HTERT RPE-1 (cell line): ENCODE measurements around the gene CD58.
"Not testable (repeated sequence)": the region's sequence is repeated elsewhere in the genome, so short reads cannot be mapped to it uniquely, and the experiment has no call there.

Experiments
- in situ Hi-C: fragments of 300-500 bp; cut with MboI; formaldehyde crosslinking; loops from 4 replicates; pipeline ENCODE4 v1.14.3; 2020; ENCODE audit warnings: low sequenced_read_pairs

CD58 gene, protein sequence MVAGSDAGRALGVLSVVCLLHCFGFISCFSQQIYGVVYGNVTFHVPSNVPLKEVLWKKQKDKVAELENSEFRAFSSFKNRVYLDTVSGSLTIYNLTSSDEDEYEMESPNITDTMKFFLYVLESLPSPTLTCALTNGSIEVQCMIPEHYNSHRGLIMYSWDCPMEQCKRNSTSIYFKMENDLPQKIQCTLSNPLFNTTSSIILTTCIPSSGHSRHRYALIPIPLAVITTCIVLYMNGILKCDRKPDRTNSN

DNA sequence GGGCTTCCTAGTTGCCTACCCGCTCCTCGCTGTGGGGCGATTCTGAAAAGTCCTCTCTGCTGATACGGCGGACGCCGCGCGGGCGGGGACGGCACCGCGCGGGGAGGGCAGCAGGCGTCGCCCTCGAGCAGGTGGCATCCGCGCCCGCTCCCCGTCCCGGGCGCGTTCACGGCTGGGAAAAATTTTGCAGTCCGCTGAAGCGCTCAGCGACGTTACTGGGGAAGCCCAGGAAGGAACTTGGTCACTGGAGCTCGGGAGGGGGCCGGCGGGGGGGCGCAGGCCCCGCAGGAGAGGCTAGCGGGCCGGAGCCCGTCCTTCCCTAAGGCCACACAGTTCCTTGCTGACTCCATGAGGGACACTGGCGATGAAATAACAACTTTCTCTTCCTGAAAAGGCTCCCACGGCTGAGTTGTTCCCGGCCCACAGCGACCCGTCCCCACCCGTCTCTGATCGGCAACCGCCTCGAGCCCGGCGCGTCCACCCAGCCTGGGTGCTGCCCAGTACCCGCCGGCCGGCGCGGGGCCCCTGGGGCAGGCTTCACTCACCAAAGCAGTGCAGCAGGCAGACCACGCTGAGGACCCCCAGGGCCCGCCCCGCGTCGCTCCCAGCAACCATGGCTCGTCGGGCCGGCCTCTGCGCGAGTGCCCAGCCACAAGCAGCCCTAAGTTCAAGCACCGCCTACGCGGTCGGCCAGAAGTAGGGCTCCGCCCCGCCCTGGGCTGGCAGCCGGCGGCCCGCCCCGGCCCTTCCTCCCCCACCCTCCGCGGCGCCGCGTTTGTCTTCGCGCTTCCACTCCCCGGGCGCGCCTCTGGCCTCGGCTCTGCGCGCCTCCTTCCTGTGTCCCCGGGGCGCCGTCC is at the start of gene CD58:
CD58 (minus strand) TSS at position 669 of the 857 bp plus-strand sequence; CDS start at position 615, 54 bp downstream.
- in situ Hi-C loops, result no loop called here

- in situ Hi-C loops, result not testable (repeated sequence)
Measured at GRCh38 chr1:116620392-116620791, 49.6 kb upstream of the CD58 start.

- in situ Hi-C loops, result not testable (repeated sequence)
Measured at GRCh38 chr1:116619106-116619505, 48.3 kb upstream of the CD58 start.

DNA sequence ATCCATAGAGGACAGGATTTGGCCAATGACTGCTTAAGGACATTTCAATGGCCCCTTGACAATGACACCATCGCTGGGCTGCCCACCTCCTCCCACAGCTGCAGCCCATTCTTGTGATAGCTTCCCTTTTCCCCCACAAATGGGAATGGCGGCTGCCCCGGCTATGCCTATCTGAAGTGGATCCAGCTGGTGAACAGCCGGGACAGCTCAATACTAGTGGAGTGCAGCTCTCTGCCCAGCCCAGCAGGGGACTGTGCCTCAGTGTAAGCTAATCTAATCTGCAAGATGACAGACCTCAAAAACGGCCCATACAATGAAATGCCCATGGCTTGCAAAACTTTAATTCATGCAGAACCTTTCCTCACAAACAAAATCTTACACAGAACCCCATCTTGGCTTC is 47.0 kb upstream of the CD58 start:
- in situ Hi-C loops, result not testable (repeated sequence)

DNA sequence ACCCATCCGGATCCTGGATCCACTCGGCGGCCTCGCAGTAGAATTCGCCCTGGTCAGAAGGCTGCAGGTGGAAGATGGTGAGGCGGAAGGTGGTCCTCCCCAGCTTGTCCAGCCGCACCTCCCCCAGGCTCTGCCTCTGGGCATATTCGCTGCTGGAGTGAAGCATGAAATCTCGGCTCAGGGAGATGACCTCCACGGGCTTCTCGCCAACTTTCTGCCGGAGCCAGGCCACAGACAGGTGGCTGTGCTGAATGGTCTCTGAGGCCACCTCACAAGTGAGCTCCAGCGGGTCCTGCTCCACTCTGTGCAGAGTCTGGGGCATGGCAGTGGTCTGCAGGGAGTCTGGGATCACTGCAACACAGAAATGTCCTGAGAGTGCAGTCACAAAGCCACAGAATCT is 43.0 kb upstream of the CD58 start:
- in situ Hi-C loops, result not testable (repeated sequence)

DNA sequence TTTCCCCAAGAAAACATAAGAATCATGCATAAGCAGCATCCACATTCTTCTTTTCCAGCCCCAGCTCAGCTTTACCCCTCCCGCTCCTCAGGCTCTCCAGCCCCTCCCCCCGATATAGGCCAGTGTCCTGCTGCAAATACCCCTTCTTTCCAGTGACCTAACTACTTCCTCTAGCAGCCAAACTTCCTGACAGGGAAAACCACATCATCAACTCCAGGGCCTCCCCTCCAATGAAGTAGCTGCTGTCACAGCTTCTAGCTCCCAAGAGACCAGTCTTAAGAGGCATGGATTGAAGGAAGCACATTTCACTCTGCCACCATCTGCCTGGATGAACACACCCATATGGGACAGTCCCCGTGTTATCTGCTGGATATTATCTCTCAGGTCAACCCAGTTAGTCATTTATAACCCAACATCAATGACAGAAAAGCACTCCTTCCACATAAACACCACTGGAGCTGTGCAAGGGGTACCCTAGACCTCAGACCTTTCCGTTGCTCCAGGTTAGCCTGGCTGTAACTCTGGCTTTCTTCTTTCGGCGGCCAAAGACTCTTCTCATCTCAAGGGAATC is 39.1 kb upstream of the CD58 start:
- in situ Hi-C loops, result not testable (repeated sequence)

- in situ Hi-C loops, result not testable (repeated sequence)
Measured at GRCh38 chr1:116608841-116609240, 38.0 kb upstream of the CD58 start.

DNA sequence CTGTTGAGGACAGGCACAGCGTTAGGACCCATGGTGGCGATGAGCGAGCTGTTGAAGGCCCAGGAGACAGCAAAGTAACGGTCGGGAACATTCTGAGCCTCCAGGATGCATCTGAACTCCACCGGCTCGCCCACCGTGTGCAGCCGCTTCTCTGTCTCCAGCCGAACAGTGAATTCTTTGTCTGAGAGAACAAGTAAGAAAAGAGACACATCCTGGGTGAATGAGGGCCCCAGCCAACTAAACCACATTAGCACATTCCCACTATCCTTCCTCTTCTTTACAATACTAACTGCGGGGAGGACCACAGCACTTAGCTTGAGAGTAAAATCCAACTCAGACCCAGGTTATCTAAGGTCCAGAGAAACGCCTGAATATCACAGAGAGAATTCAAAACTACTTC is 37.3 kb upstream of the CD58 start:
- in situ Hi-C loops, result not testable (repeated sequence)

- in situ Hi-C loops, result not testable (repeated sequence)
Measured at GRCh38 chr1:116607463-116607862, 36.6 kb upstream of the CD58 start.

GRCh38 chr1:116606067-116606466 is 35.2 kb upstream of the CD58 start:
- in situ Hi-C loops, result not testable (repeated sequence)

- in situ Hi-C loops, result no loop called here
Measured at GRCh38 chr1:116605315-116605714, 34.5 kb upstream of the CD58 start.

DNA sequence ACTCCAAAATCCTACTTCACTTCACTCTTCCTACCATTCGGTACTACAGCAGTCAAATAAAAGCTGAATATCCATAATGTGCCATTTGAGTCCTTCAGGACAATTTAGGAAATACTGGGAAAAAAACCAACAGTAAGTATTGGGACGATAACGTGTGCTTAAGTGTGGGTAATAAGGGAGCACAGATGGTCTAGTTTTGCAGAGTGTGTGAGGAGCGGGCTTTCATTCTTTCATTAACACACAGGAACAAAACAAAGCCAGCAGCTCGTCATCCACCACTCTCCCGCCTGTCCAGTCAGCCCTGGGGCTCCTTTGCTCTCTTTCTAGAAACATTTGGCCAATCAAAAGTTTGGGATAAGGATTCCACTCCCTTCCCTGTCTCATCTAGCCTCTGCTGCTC is 33.6 kb upstream of the CD58 start:
- in situ Hi-C loops, result not testable (repeated sequence)

DNA sequence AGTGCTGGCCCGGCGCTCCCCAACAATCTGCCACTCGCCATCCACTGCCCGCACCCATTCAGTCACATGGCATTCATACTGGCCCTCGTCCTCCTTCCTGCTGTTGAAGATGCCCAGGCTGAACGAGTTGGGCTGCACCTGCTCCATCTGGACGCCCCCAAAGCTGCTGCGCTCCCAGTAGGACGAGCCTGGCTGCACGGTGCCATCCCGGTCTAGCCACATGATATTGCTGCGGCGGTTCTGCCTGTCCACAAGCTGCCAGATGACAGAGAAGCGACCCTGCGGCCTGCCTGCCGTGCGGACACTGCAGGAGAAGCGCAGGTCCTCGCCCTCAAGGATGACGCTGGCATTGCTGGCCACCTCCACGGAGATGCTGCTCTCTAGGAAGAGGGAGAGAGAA is 32.8 kb upstream of the CD58 start:
- in situ Hi-C loops, result not testable (repeated sequence)

GRCh38 chr1:116599369-116599768 is 28.5 kb upstream of the CD58 start:
- in situ Hi-C loops, result not testable (repeated sequence)

DNA sequence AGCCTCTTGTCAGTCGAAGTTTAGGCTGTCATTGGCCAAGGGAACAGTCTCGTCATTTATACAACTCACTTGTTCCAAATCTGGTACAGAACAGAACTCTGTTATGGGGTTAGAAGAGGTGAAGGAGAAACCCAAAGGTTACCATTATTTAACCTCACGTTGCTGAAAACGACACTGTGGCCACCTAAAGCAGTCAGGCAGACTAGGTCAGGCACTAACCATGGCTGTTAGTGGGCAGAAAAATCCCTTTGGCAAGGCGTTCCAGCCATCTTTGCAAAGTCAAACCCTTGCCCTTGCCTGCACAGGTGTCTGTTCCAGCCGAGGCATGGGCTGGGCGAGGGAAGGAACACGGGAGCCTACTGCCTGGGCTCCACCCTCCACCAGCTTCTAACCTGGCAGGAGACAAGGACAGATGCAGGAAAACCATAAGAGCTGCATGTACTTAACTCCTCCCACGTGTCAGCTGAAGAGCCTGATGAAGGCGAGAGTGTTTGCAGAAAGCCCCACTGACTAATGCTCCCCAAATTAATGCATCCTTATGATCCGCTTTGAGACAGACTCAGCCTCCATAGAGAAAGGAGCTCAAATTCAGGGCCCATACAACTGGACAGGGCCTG is 27.7 kb upstream of the CD58 start:
- in situ Hi-C loops, result not testable (repeated sequence)

GRCh38 chr1:116597388-116597787 is 26.6 kb upstream of the CD58 start:
- in situ Hi-C loops, result not testable (repeated sequence)

- in situ Hi-C loops, result not testable (repeated sequence)
Measured at GRCh38 chr1:116596742-116597307, 26.0 kb upstream of the CD58 start.

- in situ Hi-C loops, result not testable (repeated sequence)
Measured at GRCh38 chr1:116595946-116596741, 25.3 kb upstream of the CD58 start.

- in situ Hi-C loops, result not testable (repeated sequence)
Measured at GRCh38 chr1:116595065-116595840, 24.4 kb upstream of the CD58 start.
